WTC11 (cell line): ENCODE results near the gene IFT20. TPM values are rescaled to one million over a fixed set of nuclear protein-coding genes. Genes with fewer than 3 reads are reported as not detected.

Experiments used
- ATAC-seq: fragments of 200-7000 bp; cut with Tn5 transposase; 2 replicates; pipeline ENCODE4 v1.10.0; 2021; ENCODE audit warnings: mild to moderate bottlenecking, moderate library complexity
- CTCF ChIA-PET: fragments of 300-600 bp; sonication (Branson Sonifier 250); formaldehyde crosslinking; loops from one replicate; lab custom pipeline; 2021; ENCODE audit warnings: antibody characterized with exemption; lab: Charles Lee
- POLR2A ChIA-PET: fragments of 350-600 bp; sonication (Branson Sonifier 250); formaldehyde crosslinking; loops from one replicate; lab custom pipeline; 2021; ENCODE audit warnings: antibody characterized with exemption; lab: Charles Lee
- DNase-seq: peaks from one replicate; pipeline ENCODE4 v3.0.0; 2021; ENCODE audit warnings: low spot score
- H3K27ac Mint-ChIP-seq: 2 replicates; pipeline ENCODE4 v1.8.0; 2021; ENCODE audit warnings: mixed read lengths
- H3K27me3 Mint-ChIP-seq: 2 replicates; pipeline ENCODE4 v1.8.0; 2021; ENCODE audit warnings: low read depth, mild to moderate bottlenecking, moderate library complexity, mixed read lengths
- H3K36me3 Mint-ChIP-seq: 2 replicates; pipeline ENCODE4 v1.8.0; 2021; ENCODE audit warnings: mixed read lengths
- H3K4me1 Mint-ChIP-seq: 2 replicates; pipeline ENCODE4 v1.8.0; 2022; ENCODE audit warnings: mixed read lengths
- H3K4me3 Mint-ChIP-seq: 2 replicates; pipeline ENCODE4 v1.8.0; 2021; ENCODE audit warnings: mild to moderate bottlenecking, moderate library complexity, mixed read lengths
- H3K9me3 Mint-ChIP-seq: 2 replicates; pipeline ENCODE4 v1.8.0; 2021; ENCODE audit warnings: mixed read lengths
- ATF2 ChIP-seq: sonication (generic); formaldehyde crosslinking; IDR thresholded peaks from 2 replicates; pipeline ENCODE4 v1.8.1; 2022; ENCODE audit warnings: low read depth, missing genetic modification reagents, borderline replicate concordance
- CREM ChIP-seq: sonication (generic); formaldehyde crosslinking; IDR thresholded peaks from 2 replicates; pipeline ENCODE4 v1.8.1; 2022; ENCODE audit warnings: mild to moderate bottlenecking, missing genetic modification reagents, moderate library complexity
- ESRRA ChIP-seq: sonication (generic); formaldehyde crosslinking; IDR thresholded peaks from 2 replicates; pipeline ENCODE4 v1.8.1; 2022; ENCODE audit warnings: mild to moderate bottlenecking, missing genetic modification reagents, borderline replicate concordance
- FOXP1 ChIP-seq: sonication (generic); formaldehyde crosslinking; IDR thresholded peaks from 2 replicates; pipeline ENCODE4 v1.8.0; 2022; ENCODE audit warnings: missing genetic modification reagents, mild to moderate bottlenecking, moderate library complexity, borderline replicate concordance
- HMGXB4 ChIP-seq: sonication (generic); formaldehyde crosslinking; IDR thresholded peaks from 2 replicates; pipeline ENCODE4 v1.8.1; 2023; ENCODE audit warnings: mild to moderate bottlenecking, moderate library complexity, missing genetic modification reagents
- KAT7 ChIP-seq: sonication (generic); formaldehyde crosslinking; IDR thresholded peaks from 2 replicates; pipeline ENCODE4 v1.8.1; 2023; ENCODE audit warnings: missing genetic modification reagents, mild to moderate bottlenecking, borderline replicate concordance
- MXD4 ChIP-seq: fragments of 250-450 bp; sonication (Bioruptor Pico); IDR thresholded peaks from 2 replicates; pipeline ENCODE4 v1.8.0; 2021; ENCODE audit warnings: mild to moderate bottlenecking, moderate library complexity, borderline replicate concordance
- RELA ChIP-seq: sonication (generic); formaldehyde crosslinking; IDR thresholded peaks from 2 replicates; pipeline ENCODE4 v1.8.1; 2022; ENCODE audit warnings: missing genetic modification reagents, mild to moderate bottlenecking, borderline replicate concordance
- SP1 ChIP-seq: sonication (generic); formaldehyde crosslinking; conservative IDR thresholded peaks from 2 replicates; pipeline ENCODE4 v1.8.1; 2022; ENCODE audit warnings: missing genetic modification reagents
- USF2 ChIP-seq: sonication (generic); formaldehyde crosslinking; IDR thresholded peaks from 2 replicates; pipeline ENCODE4 v1.8.1; 2023; ENCODE audit warnings: mild to moderate bottlenecking, missing genetic modification reagents, moderate library complexity
- ZNF121 ChIP-seq: sonication (generic); formaldehyde crosslinking; IDR thresholded peaks from 2 replicates; pipeline ENCODE4 v1.8.0; 2023; ENCODE audit warnings: missing genetic modification reagents
- ZNF232 ChIP-seq: sonication (generic); formaldehyde crosslinking; IDR thresholded peaks from 2 replicates; pipeline ENCODE4 v1.8.0; 2022; ENCODE audit warnings: mild to moderate bottlenecking, missing genetic modification reagents
- ZNF317 ChIP-seq: sonication (generic); formaldehyde crosslinking; IDR thresholded peaks from 2 replicates; pipeline ENCODE4 v1.8.1; 2023; ENCODE audit warnings: low read depth, mild to moderate bottlenecking, moderate library complexity, missing genetic modification reagents, borderline replicate concordance
- total RNA-seq: library from RNA; stranded (reverse); gene quantifications from 3 replicates; pipeline ENCODE4 v1.2.3, GENCODE V29; 2021
- TF ChIP-seq, protein P1 (sequence below): sonication (generic); formaldehyde crosslinking; IDR thresholded peaks from 2 replicates; pipeline ENCODE4 v1.8.1; 2023; ENCODE audit warnings: mild to moderate bottlenecking, missing genetic modification reagents, borderline replicate concordance
- TF ChIP-seq, protein P2 (sequence below): sonication (generic); formaldehyde crosslinking; IDR thresholded peaks from 2 replicates; pipeline ENCODE4 v1.8.1; 2022; ENCODE audit warnings: mild to moderate bottlenecking, moderate library complexity, missing genetic modification reagents
- TF ChIP-seq, protein P3 (sequence below): sonication (generic); formaldehyde crosslinking; IDR thresholded peaks from 2 replicates; pipeline ENCODE4 v1.8.0; 2022; ENCODE audit warnings: mild to moderate bottlenecking, missing genetic modification reagents
- TF ChIP-seq, protein P4 (sequence below): sonication (generic); formaldehyde crosslinking; IDR thresholded peaks from 2 replicates; pipeline ENCODE4 v1.8.0; 2022; ENCODE audit warnings: mild to moderate bottlenecking, missing genetic modification reagents
- TF ChIP-seq, protein P5 (sequence below): fragments of 250-450 bp; sonication (Bioruptor Pico); IDR thresholded peaks from 2 replicates; pipeline ENCODE4 v1.9.0; 2021; ENCODE audit warnings: moderate library complexity, mild to moderate bottlenecking, inconsistent platforms, borderline replicate concordance

Gene IFT20
- total RNA-seq, 1 experiment from 2014 or later, result 17.6 TPM

DNA sequence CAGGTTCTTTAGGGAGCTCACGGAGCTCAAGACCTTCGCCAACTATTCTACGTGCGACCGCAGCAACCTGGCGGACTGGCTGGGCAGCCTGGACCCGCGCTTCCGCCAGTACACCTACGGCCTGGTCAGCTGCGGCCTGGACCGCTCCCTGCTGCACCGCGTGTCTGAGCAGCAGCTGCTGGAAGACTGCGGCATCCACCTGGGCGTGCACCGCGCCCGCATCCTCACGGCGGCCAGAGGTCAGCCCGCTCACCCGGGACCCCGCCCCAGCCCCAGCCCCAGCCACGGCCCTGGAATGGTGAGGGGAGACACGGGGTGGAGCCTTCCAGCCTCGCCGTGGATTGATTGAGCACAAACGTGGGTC, 49.7 kb upstream of the IFT20 start (continued):
- TF ChIP-seq, protein P1, sequence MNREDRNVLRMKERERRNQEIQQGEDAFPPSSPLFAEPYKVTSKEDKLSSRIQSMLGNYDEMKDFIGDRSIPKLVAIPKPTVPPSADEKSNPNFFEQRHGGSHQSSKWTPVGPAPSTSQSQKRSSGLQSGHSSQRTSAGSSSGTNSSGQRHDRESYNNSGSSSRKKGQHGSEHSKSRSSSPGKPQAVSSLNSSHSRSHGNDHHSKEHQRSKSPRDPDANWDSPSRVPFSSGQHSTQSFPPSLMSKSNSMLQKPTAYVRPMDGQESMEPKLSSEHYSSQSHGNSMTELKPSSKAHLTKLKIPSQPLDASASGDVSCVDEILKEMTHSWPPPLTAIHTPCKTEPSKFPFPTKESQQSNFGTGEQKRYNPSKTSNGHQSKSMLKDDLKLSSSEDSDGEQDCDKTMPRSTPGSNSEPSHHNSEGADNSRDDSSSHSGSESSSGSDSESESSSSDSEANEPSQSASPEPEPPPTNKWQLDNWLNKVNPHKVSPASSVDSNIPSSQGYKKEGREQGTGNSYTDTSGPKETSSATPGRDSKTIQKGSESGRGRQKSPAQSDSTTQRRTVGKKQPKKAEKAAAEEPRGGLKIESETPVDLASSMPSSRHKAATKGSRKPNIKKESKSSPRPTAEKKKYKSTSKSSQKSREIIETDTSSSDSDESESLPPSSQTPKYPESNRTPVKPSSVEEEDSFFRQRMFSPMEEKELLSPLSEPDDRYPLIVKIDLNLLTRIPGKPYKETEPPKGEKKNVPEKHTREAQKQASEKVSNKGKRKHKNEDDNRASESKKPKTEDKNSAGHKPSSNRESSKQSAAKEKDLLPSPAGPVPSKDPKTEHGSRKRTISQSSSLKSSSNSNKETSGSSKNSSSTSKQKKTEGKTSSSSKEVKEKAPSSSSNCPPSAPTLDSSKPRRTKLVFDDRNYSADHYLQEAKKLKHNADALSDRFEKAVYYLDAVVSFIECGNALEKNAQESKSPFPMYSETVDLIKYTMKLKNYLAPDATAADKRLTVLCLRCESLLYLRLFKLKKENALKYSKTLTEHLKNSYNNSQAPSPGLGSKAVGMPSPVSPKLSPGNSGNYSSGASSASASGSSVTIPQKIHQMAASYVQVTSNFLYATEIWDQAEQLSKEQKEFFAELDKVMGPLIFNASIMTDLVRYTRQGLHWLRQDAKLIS, result no peak
- TF ChIP-seq RELA (0 out of 2 replicates have a peak, but pooled peaks have one; percentile 16), ZNF121 (no peak)
- TF ChIP-seq, all 79 proteins: peak for 2

GRCh38 chr17:28384281-28385036, 49.2 kb upstream of the IFT20 start:
- POLR2A ChIA-PET, result interaction anchor here (1.3 kb wide), 1 partner anchor 23 kb away, joined by 3 read pairs; no protein-coding TSS in a partner anchor
- peaks cover 11% of the 10 kb centered on the region for H3K4me1 Mint-ChIP-seq
- TF ChIP-seq, protein P2, sequence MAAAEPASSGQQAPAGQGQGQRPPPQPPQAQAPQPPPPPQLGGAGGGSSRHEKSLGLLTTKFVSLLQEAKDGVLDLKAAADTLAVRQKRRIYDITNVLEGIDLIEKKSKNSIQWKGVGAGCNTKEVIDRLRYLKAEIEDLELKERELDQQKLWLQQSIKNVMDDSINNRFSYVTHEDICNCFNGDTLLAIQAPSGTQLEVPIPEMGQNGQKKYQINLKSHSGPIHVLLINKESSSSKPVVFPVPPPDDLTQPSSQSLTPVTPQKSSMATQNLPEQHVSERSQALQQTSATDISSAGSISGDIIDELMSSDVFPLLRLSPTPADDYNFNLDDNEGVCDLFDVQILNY, result peak; percentile 38; the same call in 1 of the 2 replicates
- TF ChIP-seq FOXP1, result no peak
- no peak for TF ChIP-seq SP1
- 0 out of 2 replicates have a peak, but pooled peaks have one; percentile 26 for TF ChIP-seq HMGXB4 (CRISPR knock-in tag)
- TF ChIP-seq, protein P3, sequence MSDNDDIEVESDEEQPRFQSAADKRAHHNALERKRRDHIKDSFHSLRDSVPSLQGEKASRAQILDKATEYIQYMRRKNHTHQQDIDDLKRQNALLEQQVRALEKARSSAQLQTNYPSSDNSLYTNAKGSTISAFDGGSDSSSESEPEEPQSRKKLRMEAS (CRISPR knock-in tag), result peak; percentile 59; the same call in 1 of the 2 replicates
- TF ChIP-seq CREM (CRISPR knock-in tag), result 0 out of 2 replicates have a peak, but pooled peaks have one; percentile 10
- TF ChIP-seq ESRRA (CRISPR knock-in tag), result 0 out of 2 replicates have a peak, but pooled peaks have one; percentile 35
- no peak for TF ChIP-seq USF2 (CRISPR knock-in tag)
- TF ChIP-seq MXD4 (CRISPR knock-in tag), result no peak
- TF ChIP-seq ATF2 (CRISPR knock-in tag), result no peak
- TF ChIP-seq KAT7 (CRISPR knock-in tag), result peak; percentile 80; the same call in 1 of the 2 replicates
- TF ChIP-seq, protein P4, sequence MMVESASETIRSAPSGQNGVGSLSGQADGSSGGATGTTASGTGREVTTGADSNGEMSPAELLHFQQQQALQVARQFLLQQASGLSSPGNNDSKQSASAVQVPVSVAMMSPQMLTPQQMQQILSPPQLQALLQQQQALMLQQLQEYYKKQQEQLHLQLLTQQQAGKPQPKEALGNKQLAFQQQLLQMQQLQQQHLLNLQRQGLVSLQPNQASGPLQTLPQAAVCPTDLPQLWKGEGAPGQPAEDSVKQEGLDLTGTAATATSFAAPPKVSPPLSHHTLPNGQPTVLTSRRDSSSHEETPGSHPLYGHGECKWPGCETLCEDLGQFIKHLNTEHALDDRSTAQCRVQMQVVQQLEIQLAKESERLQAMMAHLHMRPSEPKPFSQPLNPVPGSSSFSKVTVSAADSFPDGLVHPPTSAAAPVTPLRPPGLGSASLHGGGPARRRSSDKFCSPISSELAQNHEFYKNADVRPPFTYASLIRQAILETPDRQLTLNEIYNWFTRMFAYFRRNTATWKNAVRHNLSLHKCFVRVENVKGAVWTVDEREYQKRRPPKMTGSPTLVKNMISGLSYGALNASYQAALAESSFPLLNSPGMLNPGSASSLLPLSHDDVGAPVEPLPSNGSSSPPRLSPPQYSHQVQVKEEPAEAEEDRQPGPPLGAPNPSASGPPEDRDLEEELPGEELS, result no peak; the same call in 1 of the 2 replicates
- no peak for TF ChIP-seq ZNF317 (CRISPR knock-in tag)
- 0 out of 2 replicates have a peak, but pooled peaks have one; percentile 22 for TF ChIP-seq ZNF232 (CRISPR knock-in tag)
- TF ChIP-seq, protein P5, sequence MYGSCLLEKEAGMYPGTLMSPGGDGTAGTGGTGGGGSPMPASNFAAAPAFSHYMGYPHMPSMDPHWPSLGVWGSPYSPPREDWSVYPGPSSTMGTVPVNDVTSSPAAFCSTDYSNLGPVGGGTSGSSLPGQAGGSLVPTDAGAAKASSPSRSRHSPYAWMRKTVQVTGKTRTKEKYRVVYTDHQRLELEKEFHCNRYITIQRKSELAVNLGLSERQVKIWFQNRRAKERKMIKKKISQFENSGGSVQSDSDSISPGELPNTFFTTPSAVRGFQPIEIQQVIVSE (CRISPR knock-in tag), result no peak
- TF ChIP-seq, all 79 proteins: peak for 7
- CTCF ChIA-PET, result interaction anchor here (1.0 to 6.9 kb wide), 8 partner anchors 17 to 733 kb away, joined by 3 to 63 read pairs (median 4); partner anchors contain the start of gene POLDIP2
- H3K27me3 Mint-ChIP-seq, result peaks cover 83% of the 10 kb centered on the region
- no peak overlapping the region for H3K27ac Mint-ChIP-seq
- peak overlapping the region; percentile 89 for H3K4me3 Mint-ChIP-seq
- ATAC-seq (peak; percentile 52), DNase-seq (peak; percentile 53)
- no peaks in the 10 kb centered on the region for H3K9me3 Mint-ChIP-seq
- peaks cover 2% of the 10 kb centered on the region; the same call in 1 of the 2 replicates for H3K36me3 Mint-ChIP-seq
